B cell (primary cell): ENCODE measurements around the gene LHX4.

Source experiments
- EZH2 ChIP-seq: IDR thresholded peaks from 2 replicates; pipeline ENCODE4 v1.6.1; 2012; ENCODE audit warnings: borderline replicate concordance, low read depth, mild to moderate bottlenecking, moderate library complexity, low read length; ENCODE audit not compliant: insufficient read depth, poor library complexity, severe bottlenecking
- TF ChIP-seq, protein P1 (sequence below): fragments of 200-600 bp; IDR thresholded peaks from one replicate; pipeline ENCODE4 v1.8.0; 2022; ENCODE audit warnings: antibody characterized with exemption, mild to moderate bottlenecking

DNA sequence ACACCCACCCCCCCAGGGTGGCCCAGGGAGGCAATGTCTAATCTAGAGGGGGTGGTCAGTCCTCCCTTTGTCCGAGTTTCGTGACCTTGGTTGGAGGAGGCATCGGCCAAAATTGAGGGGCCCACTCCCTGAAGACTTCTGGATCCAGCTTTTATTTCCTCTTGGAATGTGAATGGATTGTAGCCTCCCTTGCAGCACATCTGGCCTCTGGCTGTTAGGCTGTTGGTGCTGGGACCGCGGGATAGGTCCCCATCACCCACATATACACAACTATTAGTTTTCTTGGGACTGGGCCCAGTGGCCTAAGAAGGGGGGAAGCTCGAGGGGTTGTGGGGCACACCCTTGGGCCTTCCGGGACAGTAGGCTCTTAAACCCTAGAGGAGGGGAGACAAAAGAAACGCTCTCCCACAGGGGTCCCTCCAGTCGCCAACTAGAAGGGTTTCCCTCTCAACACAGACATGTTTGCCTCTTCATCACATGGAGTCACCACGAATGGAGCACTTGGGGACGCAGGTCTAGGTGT, 2.5 kb downstream of the LHX4 start:
- TF ChIP-seq, protein P1, sequence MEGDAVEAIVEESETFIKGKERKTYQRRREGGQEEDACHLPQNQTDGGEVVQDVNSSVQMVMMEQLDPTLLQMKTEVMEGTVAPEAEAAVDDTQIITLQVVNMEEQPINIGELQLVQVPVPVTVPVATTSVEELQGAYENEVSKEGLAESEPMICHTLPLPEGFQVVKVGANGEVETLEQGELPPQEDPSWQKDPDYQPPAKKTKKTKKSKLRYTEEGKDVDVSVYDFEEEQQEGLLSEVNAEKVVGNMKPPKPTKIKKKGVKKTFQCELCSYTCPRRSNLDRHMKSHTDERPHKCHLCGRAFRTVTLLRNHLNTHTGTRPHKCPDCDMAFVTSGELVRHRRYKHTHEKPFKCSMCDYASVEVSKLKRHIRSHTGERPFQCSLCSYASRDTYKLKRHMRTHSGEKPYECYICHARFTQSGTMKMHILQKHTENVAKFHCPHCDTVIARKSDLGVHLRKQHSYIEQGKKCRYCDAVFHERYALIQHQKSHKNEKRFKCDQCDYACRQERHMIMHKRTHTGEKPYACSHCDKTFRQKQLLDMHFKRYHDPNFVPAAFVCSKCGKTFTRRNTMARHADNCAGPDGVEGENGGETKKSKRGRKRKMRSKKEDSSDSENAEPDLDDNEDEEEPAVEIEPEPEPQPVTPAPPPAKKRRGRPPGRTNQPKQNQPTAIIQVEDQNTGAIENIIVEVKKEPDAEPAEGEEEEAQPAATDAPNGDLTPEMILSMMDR: no peak
- TF ChIP-seq EZH2: no peak
